Measurements from ENCODE around the gene COL6A2. TPM values are rescaled to one million over a fixed set of nuclear protein-coding genes. Genes with fewer than 3 reads are reported as not detected.
"Not testable (repeated sequence)": the region's sequence is repeated elsewhere in the genome, so short reads cannot be mapped to it uniquely, and the experiment has no call there.

The COL6A2 gene
- polyA plus RNA-seq, 1 donor: 201 TPM

DNA sequence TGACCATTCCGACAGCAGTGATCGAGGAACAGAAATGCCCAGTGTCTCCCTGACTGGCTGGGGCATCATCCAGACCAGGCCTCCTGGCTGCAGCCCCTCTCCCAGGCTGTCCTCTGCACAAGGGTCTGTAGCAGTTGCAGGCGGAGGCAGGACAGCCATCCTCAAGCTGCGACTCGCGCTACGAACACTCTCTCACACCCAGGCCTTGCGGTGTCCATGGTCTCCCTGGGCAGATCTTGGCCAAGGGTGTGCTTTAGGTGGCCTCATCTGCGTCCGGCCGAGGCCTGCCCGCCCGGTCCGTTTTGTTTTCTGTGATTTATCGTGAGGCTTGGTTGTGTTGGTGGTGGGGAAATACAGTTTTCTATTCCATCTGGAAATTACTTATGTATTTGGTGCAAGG lies 41.8 kb downstream of the COL6A2 start:
- Histone ChIP-seq H3K27ac (ENCODE audit: low read length) (no peak overlapping the region), H3K36me3 (ENCODE audit: control insufficient read depth, insufficient read depth, low read length) (peaks cover 3% of the 10 kb centered on the region), H3K27me3 (ENCODE audit: control insufficient read depth, insufficient read depth, low read length) (no peaks in the 10 kb centered on the region), H3K4me1 (ENCODE audit: control insufficient read depth, insufficient read depth, low read length) (peaks cover 13% of the 10 kb centered on the region), H3K4me3 (ENCODE audit: low read length) (no peak overlapping the region), H3K9me3 (ENCODE audit: control insufficient read depth, low read depth, low read length) (peaks cover 3% of the 10 kb centered on the region)
- DNase-seq: no peak
- no CpG with 5 or more reads among the region's 15 CpGs for WGBS (ENCODE audit: insufficient coverage, low lambda C conversion rate)

DNA sequence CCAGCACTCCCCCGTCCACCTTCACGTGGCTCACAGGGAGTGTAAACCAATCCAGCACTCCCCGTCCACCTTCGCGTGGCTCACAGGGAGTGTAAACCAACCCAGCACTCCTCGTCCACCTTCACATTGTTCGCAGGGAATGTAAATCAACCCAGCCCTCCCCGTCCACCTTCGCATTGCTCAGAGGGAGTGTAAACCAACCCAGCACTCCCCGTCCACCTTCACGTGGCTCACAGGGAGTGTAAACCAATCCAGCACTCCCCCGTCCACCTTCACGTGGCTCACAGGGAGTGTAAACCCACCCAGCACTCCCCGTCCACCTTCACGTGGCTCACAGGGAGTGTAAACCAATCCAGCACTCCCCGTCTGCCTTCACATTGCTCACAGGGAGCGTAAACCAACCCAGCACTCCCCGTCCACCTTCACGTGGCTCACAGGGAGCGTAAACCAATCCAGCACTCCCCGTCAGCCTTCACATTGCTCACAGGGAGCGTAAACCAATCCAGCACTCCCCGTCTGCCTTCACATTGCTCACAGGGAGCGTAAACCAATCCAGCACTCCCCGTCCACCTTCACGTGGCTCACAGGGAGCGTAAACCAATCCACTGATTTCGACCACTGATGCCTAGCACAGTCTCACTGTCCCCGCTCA lies 42.6 kb downstream of the COL6A2 start:
- peaks cover 20% of the 10 kb centered on the region for H3K4me1 ChIP-seq (ENCODE audit: control insufficient read depth, insufficient read depth, low read length)
- H3K9me3 ChIP-seq (ENCODE audit: control insufficient read depth, low read depth, low read length); H3K4me3 ChIP-seq (ENCODE audit: low read length); H3K27ac ChIP-seq (ENCODE audit: low read length); H3K36me3 ChIP-seq (ENCODE audit: control insufficient read depth, insufficient read depth, low read length); H3K27me3 ChIP-seq (ENCODE audit: control insufficient read depth, insufficient read depth, low read length): not testable (repeated sequence)
- 66% methylated on average over 4 of the region's 29 CpGs for WGBS (ENCODE audit: insufficient coverage, low lambda C conversion rate)
- DNase-seq: peak in 1 of 2 donors; percentile 48

DNA sequence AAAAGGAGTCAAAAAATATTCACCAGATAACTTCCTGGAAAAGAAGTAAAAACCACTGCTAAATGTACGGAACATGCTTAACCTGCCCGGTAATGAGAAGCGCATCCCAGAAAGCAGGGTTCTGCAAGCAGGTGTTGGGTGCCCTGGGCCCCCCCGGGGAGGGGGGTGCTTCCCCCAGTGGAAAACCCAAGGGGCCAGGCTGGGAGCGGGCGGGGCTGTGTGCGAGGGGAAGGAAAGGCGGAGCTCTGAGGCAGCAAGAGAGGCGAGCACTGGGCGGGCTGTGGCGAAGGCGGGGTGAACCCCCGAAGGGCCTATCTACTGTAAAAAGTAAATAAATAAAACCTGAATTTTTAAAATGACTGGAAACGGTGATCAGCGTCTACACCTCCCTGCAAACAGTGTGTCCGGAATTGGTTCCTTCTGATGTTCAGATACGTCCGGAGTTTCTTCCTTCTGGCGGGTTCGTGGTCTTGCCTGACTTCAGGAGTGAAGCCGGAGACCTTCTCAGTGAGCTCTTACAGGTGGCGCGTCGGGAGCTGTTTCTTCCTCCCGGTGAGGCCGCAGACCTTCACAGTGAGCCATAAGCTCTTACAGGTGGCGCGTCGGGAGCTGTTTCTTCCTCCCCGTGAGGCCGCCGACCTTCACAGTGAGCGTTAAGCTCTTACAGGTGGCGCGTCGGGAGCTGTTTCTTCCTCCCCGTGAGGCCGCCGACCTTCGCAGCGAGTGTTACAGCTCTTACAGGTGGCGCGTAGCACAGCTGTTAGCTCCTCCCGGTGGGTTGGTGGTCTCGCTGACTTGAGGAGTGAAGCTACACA lies 44.1 kb downstream of the COL6A2 start:
- H3K36me3 ChIP-seq (ENCODE audit: control insufficient read depth, insufficient read depth, low read length): peaks cover 3% of the 10 kb centered on the region
- H3K27me3 ChIP-seq (ENCODE audit: control insufficient read depth, insufficient read depth, low read length): no peaks in the 10 kb centered on the region
- no peak overlapping the region for H3K27ac ChIP-seq (ENCODE audit: low read length)
- peaks cover 20% of the 10 kb centered on the region for H3K4me1 ChIP-seq (ENCODE audit: control insufficient read depth, insufficient read depth, low read length)
- H3K9me3 ChIP-seq (ENCODE audit: control insufficient read depth, low read depth, low read length): peaks cover 8% of the 10 kb centered on the region
- H3K4me3 ChIP-seq (ENCODE audit: low read length): no peak overlapping the region
- WGBS (ENCODE audit: insufficient coverage, low lambda C conversion rate): 100% methylated on average over 1 of the region's 45 CpGs
- no peak for DNase-seq

DNA sequence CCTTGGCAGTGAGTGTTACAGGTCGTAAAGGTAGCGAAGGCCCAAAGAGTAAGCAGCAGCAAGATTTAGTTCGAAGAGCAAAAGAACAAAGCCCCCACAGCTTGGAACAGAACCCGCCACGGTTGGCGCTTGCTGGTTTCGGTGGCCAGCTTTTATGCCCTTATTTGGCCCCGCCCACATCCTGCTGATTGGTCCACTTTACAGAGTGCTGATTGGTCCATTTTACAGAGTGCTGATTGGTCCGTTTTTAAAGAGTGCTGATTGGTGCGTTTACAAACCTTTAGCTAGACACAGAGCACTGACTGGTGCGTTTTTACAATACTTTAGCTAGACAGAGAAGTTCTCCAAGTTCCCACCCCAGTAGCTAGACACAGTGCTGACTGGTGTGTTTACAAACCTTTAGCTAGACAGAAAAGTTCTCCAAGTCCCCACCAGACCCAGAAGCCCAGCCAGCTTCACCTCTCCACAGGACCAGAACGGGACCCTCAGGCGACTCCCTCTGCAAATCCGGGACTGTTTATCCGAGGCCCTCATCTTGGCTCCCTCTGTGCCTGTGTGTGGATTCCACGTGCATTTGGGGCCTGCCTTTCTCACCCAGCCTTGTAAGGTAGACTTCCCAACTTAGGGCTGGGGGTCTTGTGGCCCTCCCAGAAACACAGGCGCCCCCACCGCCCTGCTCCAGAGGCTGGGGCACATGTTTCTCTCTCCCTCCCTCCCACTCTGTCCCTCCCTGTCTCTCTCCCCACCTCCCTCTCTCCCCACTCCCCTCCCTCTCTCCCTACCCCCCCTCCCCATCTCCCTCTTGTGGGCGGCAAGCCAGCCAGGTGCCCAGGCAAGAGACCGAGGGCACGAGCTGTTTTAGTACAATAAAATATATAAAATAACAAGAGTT lies 44.9 kb downstream of the COL6A2 start:
- no peaks in the 10 kb centered on the region for H3K27me3 ChIP-seq (ENCODE audit: control insufficient read depth, insufficient read depth, low read length)
- H3K36me3 ChIP-seq (ENCODE audit: control insufficient read depth, insufficient read depth, low read length): peaks cover 3% of the 10 kb centered on the region
- peaks cover 20% of the 10 kb centered on the region for H3K4me1 ChIP-seq (ENCODE audit: control insufficient read depth, insufficient read depth, low read length)
- WGBS (ENCODE audit: insufficient coverage, low lambda C conversion rate): no CpG with 5 or more reads among the region's 21 CpGs
- no peak overlapping the region for H3K4me3 ChIP-seq (ENCODE audit: low read length)
- no peak for DNase-seq
- peaks cover 8% of the 10 kb centered on the region for H3K9me3 ChIP-seq (ENCODE audit: control insufficient read depth, low read depth, low read length)
- H3K27ac ChIP-seq (ENCODE audit: low read length): no peak overlapping the region

DNA sequence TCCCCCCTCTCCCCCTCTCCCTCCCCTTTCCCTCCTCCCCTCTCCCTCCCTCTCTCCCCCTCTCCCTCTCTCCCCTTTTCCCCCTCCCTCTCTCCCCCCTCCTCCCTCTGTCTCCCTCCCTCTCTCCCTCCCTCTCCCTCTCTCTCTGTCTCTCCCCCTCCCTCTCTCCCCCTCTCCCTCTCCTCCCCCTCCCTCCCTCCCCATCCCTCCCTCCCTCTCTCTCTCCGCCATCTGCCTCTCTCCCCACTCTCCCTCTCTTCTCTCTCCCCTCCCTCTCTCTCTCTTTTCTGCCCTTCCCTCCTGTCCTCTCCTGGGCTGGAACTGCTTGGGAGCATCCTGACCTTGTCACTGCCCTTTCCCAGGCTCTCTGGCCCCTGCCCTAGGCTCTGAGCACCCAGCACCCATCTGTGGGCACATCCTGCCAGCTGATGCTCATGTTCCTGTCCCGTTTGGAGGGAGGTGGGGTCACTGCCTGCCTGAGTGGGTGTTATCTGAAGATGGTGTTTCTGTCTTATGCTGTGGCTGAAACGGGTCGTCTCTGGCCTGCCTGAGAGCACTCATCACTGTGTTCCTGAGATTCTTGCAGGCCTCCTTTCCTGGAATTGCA lies 46.7 kb downstream of the COL6A2 start:
- H3K27me3 ChIP-seq (ENCODE audit: control insufficient read depth, insufficient read depth, low read length): no peaks in the 10 kb centered on the region
- peaks cover 3% of the 10 kb centered on the region for H3K36me3 ChIP-seq (ENCODE audit: control insufficient read depth, insufficient read depth, low read length)
- no peak overlapping the region for H3K4me3 ChIP-seq (ENCODE audit: low read length)
- peak overlapping the region; percentile 90 for H3K27ac ChIP-seq (ENCODE audit: low read length)
- peaks cover 20% of the 10 kb centered on the region for H3K4me1 ChIP-seq (ENCODE audit: control insufficient read depth, insufficient read depth, low read length)
- WGBS (ENCODE audit: insufficient coverage, low lambda C conversion rate): no CpG with 5 or more reads among the region's 4 CpGs
- peaks cover 8% of the 10 kb centered on the region for H3K9me3 ChIP-seq (ENCODE audit: control insufficient read depth, low read depth, low read length)
- DNase-seq: no peak

DNA sequence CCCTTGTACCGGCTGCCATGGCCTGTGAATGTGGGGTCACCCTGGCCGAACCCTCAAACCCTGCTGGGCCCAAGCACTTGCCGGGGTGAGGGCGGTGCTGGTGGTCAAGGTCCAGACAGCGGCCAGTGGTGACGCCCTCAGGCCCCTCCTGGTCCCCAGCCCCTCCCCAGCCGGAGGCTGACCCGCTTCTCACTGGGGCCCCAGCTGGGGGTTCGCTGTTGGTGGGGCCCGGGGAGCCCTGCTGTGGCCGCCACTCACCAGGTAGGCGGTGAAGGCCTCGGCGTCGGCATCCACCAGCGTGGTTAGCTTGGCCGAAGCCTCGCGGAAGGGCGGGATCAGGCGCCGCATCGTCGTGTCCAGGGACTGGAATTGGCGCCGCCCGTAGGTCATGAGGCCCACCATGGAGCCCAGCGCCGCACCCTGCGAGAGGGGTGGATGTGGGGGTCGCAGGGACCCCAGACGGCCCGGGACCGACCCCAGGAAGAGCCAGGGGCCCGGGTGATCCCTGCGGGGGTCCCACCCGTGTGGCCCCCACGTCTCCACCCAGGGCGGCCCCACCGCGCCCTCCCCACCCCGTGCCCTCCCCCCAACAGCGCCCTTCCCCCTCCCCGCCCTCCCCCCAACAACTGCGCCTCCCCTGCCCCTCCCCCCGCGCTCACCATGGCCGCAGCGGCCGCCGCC lies 47.4 kb downstream of the COL6A2 start:
- Histone ChIP-seq H3K27ac (ENCODE audit: low read length) (peak overlapping the region; percentile 90), H3K36me3 (ENCODE audit: control insufficient read depth, insufficient read depth, low read length) (peaks cover 3% of the 10 kb centered on the region), H3K27me3 (ENCODE audit: control insufficient read depth, insufficient read depth, low read length) (no peaks in the 10 kb centered on the region), H3K4me1 (ENCODE audit: control insufficient read depth, insufficient read depth, low read length) (peaks cover 16% of the 10 kb centered on the region), H3K9me3 (ENCODE audit: control insufficient read depth, low read depth, low read length) (peaks cover 8% of the 10 kb centered on the region), H3K4me3 (ENCODE audit: low read length) (no peak overlapping the region)
- peak; percentile 62 to 81 for DNase-seq
- no CpG with 5 or more reads among the region's 51 CpGs for WGBS (ENCODE audit: insufficient coverage, low lambda C conversion rate)

DNA sequence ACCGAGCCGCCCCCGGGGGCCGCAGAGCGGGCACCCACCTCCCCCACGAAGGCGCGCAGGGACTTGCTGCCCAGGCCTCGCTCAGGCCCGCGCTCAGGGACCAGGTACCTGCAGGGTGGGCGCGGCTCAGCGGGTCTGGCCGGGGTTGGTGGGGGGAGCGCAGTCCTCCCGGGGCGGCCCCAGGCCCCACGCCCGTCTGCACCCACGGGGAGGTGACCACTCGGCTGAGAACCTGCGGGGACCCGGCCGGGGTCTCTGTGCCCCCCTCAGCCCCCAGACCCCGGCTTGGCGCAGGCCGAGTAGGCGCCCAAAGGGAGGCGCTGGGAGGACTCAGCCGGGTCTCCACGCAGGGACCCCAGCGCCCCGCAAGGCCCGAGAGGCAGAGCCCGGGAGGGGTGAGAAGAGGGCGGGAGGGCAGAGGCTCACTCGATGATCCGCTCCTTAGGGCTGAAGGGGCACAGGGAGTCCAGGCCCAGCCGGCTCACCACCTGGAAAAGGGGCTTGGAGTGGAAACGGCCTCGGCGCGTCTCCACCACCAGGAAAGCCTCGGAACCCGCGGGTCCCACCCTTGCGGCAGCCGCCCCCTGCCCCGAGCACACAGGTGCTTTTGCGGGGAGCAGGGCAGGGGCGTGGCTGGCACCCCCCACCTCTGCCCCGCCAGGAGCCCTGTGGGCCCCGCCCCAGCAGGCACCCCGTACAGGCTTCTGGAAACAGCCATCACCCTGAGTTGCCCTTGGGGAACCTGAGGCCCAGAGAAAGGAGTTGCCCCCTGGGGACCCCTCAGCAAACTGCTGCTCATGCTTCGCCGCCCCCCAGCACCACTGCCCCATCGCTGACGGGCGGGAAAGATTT lies 48.2 kb downstream of the COL6A2 start:
- no peaks in the 10 kb centered on the region for H3K27me3 ChIP-seq (ENCODE audit: control insufficient read depth, insufficient read depth, low read length)
- peaks cover 8% of the 10 kb centered on the region for H3K9me3 ChIP-seq (ENCODE audit: control insufficient read depth, low read depth, low read length)
- peaks cover 16% of the 10 kb centered on the region for H3K4me1 ChIP-seq (ENCODE audit: control insufficient read depth, insufficient read depth, low read length)
- DNase-seq: no peak
- peaks cover 3% of the 10 kb centered on the region for H3K36me3 ChIP-seq (ENCODE audit: control insufficient read depth, insufficient read depth, low read length)
- 100% methylated on average over 1 of the region's 60 CpGs for WGBS (ENCODE audit: insufficient coverage, low lambda C conversion rate)
- H3K4me3 ChIP-seq (ENCODE audit: low read length): no peak overlapping the region
- peak overlapping the region; percentile 22 for H3K27ac ChIP-seq (ENCODE audit: low read length)

DNA sequence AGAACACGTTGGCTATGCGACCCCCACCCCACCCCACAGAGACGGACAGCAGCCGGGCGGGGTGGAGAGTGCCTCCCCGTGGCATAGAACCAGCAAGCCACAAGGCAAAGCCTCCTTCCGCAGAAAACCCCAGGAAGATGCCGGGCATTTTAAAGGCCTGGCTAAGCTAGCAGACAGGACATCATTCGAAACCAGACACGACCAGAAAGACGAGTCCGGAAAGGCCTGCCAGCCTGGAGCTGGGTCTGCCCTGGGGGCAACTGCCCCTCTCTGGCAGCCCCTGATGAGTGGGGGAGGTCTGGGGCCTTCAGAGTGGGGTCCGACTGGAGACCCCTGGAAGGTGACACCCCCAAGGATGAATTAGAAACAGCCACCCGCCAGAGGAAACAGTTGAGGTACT lies 48.9 kb downstream of the COL6A2 start:
- Histone ChIP-seq H3K4me3 (ENCODE audit: low read length) (peak overlapping the region; percentile 3), H3K36me3 (ENCODE audit: control insufficient read depth, insufficient read depth, low read length) (peaks cover 3% of the 10 kb centered on the region), H3K27ac (ENCODE audit: low read length) (peak overlapping the region; percentile 22), H3K4me1 (ENCODE audit: control insufficient read depth, insufficient read depth, low read length) (peaks cover 16% of the 10 kb centered on the region), H3K27me3 (ENCODE audit: control insufficient read depth, insufficient read depth, low read length) (no peaks in the 10 kb centered on the region), H3K9me3 (ENCODE audit: control insufficient read depth, low read depth, low read length) (peaks cover 6% of the 10 kb centered on the region)
- WGBS (ENCODE audit: insufficient coverage, low lambda C conversion rate): no CpG with 5 or more reads among the region's 14 CpGs
- no peak for DNase-seq

DNA sequence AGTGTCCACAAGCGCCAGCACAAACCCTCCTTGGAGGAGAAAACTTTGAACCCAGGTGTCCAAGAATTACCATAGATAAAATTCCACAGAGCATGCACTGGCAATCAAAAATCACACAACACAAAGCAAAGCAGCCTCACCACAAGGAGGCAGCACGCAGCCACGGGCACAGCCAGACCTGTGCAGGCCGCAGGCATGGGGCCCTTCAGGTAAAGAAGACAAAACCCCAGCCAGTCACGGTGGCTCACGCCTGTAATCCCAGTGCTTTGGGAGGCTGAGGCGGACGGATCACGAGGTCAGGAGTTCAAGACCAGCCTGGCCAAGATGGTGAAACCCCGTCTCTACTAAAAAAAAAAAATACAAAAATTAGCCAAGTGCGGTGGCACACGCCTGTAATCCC lies 49.5 kb downstream of the COL6A2 start:
- not testable (repeated sequence) for H3K36me3 ChIP-seq (ENCODE audit: control insufficient read depth, insufficient read depth, low read length); H3K27me3 ChIP-seq (ENCODE audit: control insufficient read depth, insufficient read depth, low read length); H3K9me3 ChIP-seq (ENCODE audit: control insufficient read depth, low read depth, low read length)
- H3K4me3 ChIP-seq (ENCODE audit: low read length): peak overlapping the region; percentile 3
- peak overlapping the region; percentile 22 for H3K27ac ChIP-seq (ENCODE audit: low read length)
- no CpG with 5 or more reads among the region's 12 CpGs for WGBS (ENCODE audit: insufficient coverage, low lambda C conversion rate)
- DNase-seq: peak; percentile 77 to 86
- peaks cover 16% of the 10 kb centered on the region for H3K4me1 ChIP-seq (ENCODE audit: control insufficient read depth, insufficient read depth, low read length)

Data from large intestine (tissue), 3 donors.